Neural progenitor cell (in vitro differentiated cells): ENCODE results near the gene LIMK1. TPM values are rescaled to one million over a fixed set of nuclear protein-coding genes. Genes with fewer than 3 reads are reported as not detected.
A peak's percentile ranks its signal among the peaks of the same experiment; 100 is the strongest.

ENCODE experiments used
- DNase-seq: peaks from one replicate; pipeline ENCODE4 v3.0.0-alpha.2; 2016; ENCODE audit warnings: low spot score
- H2AFZ ChIP-seq: fragments of 200-600 bp; sonication (generic); replicated peaks from 2 replicates; pipeline ENCODE4 v1.6.1; 2016; ENCODE audit warnings: antibody characterized with exemption
- H3F3A ChIP-seq: fragments of 200-600 bp; sonication (generic); 2 replicates; pipeline ENCODE4 v1.6.1; 2016; ENCODE audit warnings: antibody characterized with exemption, low read depth
- H3K27ac ChIP-seq: fragments of 200-600 bp; sonication (generic); 2 replicates; pipeline ENCODE4 v1.5.1; 2016; ENCODE audit warnings: mild to moderate bottlenecking
- H3K27me3 ChIP-seq: fragments of 200-600 bp; sonication (generic); 2 replicates; pipeline ENCODE4 v1.6.1; 2016; ENCODE audit warnings: mild to moderate bottlenecking, moderate library complexity
- H3K36me3 ChIP-seq: fragments of 200-600 bp; sonication (generic); 2 replicates; pipeline ENCODE4 v1.5.1; 2016
- H3K4me1 ChIP-seq: fragments of 200-600 bp; sonication (generic); 2 replicates; pipeline ENCODE4 v1.6.1; 2016; ENCODE audit warnings: mixed run types
- H3K4me2 ChIP-seq: fragments of 200-600 bp; sonication (generic); 2 replicates; pipeline ENCODE4 v1.6.1; 2016
- H3K4me3 ChIP-seq: fragments of 200-600 bp; sonication (generic); 2 replicates; pipeline ENCODE4 v1.5.1; 2016
- H3K79me2 ChIP-seq: fragments of 200-600 bp; sonication (generic); 2 replicates; pipeline ENCODE4 v1.6.1; 2016; ENCODE audit warnings: low read depth
- H3K9ac ChIP-seq: fragments of 200-600 bp; sonication (generic); 2 replicates; pipeline ENCODE4 v1.6.1; 2016
- H3K9me3 ChIP-seq: fragments of 200-600 bp; sonication (generic); 2 replicates; pipeline ENCODE4 v1.5.1; 2016; ENCODE audit warnings: low read depth
- H4K20me1 ChIP-seq: fragments of 200-600 bp; sonication (generic); 2 replicates; pipeline ENCODE4 v1.6.1; 2016; ENCODE audit warnings: low read depth
- H3K27ac Mint-ChIP-seq: 3 replicates; pipeline ENCODE4 v1.8.0; 2021; ENCODE audit warnings: mixed read lengths
- H3K27me3 Mint-ChIP-seq: 2 replicates; pipeline ENCODE4 v1.8.0; 2022; ENCODE audit warnings: low read depth, mild to moderate bottlenecking, inconsistent platforms, moderate library complexity, mixed read lengths; ENCODE audit not compliant: insufficient read depth
- H3K36me3 Mint-ChIP-seq: 3 replicates; pipeline ENCODE4 v1.8.0; 2021; ENCODE audit warnings: mixed read lengths
- H3K4me1 Mint-ChIP-seq: 3 replicates; pipeline ENCODE4 v1.8.0; 2021; ENCODE audit warnings: mixed read lengths
- H3K4me3 Mint-ChIP-seq: 3 replicates; pipeline ENCODE4 v1.8.0; 2021; ENCODE audit warnings: mild to moderate bottlenecking, moderate library complexity, mixed read lengths
- H3K9me3 Mint-ChIP-seq: 3 replicates; pipeline ENCODE4 v1.8.0; 2020; ENCODE audit warnings: mixed read lengths
- EZH2 ChIP-seq: fragments of 200-600 bp; sonication (generic); IDR thresholded peaks from 2 replicates; pipeline ENCODE4 v1.6.1; 2017; ENCODE audit warnings: antibody characterized with exemption, mild to moderate bottlenecking, moderate library complexity
- EZH2phosphoT487 ChIP-seq: fragments of 200-600 bp; sonication (generic); IDR thresholded peaks from 2 replicates; pipeline ENCODE4 v1.6.1; 2017; ENCODE audit warnings: antibody characterized with exemption
- total RNA-seq: library from RNA; depleted of rRNA; stranded (reverse); fragments of >200 nt; gene quantifications from 2 replicates; pipeline ENCODE4 v1.2.3, GENCODE V29; 2015; ENCODE audit warnings: low replicate concordance
- TF ChIP-seq, protein P1 (sequence below): fragments of 200-600 bp; sonication (generic); IDR thresholded peaks from 2 replicates; pipeline ENCODE4 v1.5.1; 2017; ENCODE audit warnings: antibody characterized with exemption, mild to moderate bottlenecking

LIMK1 gene
- total RNA-seq, 1 donor from 2014 or later, result 29.9 TPM

DNA sequence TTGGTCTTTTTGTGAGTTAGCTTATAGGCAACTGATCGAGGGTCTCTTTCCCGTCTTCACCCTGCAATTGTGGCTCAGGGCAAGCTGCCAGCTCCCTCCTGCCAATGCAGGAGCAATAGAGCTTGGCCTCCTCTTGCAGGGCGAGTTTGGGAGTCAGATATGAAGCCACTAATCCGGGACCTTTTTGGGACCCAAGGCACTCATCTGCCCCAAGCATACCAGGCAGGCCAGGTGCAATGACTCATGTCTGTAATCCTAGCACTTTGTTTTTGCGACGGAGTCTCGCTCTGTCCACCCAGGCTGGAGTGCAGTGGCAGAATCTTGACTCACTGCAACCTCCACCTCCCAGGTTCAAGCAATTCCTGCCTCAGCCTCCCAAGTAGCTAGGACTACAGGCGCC lies 21.1 kb downstream of the LIMK1 start:
- TF ChIP-seq EZH2, result no peak
- TF ChIP-seq, protein P1, sequence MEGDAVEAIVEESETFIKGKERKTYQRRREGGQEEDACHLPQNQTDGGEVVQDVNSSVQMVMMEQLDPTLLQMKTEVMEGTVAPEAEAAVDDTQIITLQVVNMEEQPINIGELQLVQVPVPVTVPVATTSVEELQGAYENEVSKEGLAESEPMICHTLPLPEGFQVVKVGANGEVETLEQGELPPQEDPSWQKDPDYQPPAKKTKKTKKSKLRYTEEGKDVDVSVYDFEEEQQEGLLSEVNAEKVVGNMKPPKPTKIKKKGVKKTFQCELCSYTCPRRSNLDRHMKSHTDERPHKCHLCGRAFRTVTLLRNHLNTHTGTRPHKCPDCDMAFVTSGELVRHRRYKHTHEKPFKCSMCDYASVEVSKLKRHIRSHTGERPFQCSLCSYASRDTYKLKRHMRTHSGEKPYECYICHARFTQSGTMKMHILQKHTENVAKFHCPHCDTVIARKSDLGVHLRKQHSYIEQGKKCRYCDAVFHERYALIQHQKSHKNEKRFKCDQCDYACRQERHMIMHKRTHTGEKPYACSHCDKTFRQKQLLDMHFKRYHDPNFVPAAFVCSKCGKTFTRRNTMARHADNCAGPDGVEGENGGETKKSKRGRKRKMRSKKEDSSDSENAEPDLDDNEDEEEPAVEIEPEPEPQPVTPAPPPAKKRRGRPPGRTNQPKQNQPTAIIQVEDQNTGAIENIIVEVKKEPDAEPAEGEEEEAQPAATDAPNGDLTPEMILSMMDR, result no peak
- no peak for TF ChIP-seq EZH2phosphoT487
- DNase-seq, result no peak
- H3K4me3 Mint-ChIP-seq, result no peak overlapping the region
- H3K27me3 Mint-ChIP-seq, result peaks cover 4% of the 10 kb centered on the region
- H3K79me2 ChIP-seq, result no peaks in the 10 kb centered on the region
- H3K9ac ChIP-seq, result no peak overlapping the region
- no peak overlapping the region for H2AFZ ChIP-seq
- H3K27ac ChIP-seq, result no peak overlapping the region
- no peaks in the 10 kb centered on the region for H3K9me3 ChIP-seq
- H3K27ac Mint-ChIP-seq, result no peak overlapping the region
- H3K9me3 Mint-ChIP-seq, result no peaks in the 10 kb centered on the region
- no peaks in the 10 kb centered on the region for H3K27me3 ChIP-seq
- H3F3A ChIP-seq, result no peaks in the 10 kb centered on the region
- H3K36me3 Mint-ChIP-seq, result peaks cover 15% of the 10 kb centered on the region
- H3K4me2 ChIP-seq, result no peak overlapping the region
- H3K4me1 ChIP-seq, result no peaks in the 10 kb centered on the region
- H3K4me3 ChIP-seq, result no peak overlapping the region
- no peaks in the 10 kb centered on the region for H3K36me3 ChIP-seq
- no peaks in the 10 kb centered on the region for H4K20me1 ChIP-seq
- no peaks in the 10 kb centered on the region for H3K4me1 Mint-ChIP-seq

DNA sequence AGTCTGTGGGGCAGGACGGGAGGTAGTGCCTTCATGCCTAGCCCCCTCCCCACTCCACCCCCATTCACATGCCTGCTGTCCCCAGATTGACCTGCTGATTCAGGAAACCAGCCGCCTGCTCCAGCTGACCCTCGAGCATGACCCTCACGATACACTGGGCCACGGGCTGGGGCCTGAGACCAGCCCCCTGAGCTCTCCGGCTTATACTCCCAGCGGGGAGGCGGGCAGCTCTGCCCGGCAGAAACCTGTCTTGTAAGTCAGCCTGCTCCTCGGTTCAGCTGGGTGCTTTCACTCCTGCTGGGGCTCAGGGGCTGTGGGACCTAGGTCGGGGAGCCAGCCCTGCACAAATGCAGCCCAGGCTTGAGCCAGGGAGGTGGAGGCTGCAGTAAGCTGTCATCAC lies 22.4 kb downstream of the LIMK1 start:
- no peak overlapping the region for H3K4me3 Mint-ChIP-seq
- Histone ChIP-seq H3K4me2 (no peak overlapping the region), H3K27me3 (no peaks in the 10 kb centered on the region), H4K20me1 (no peaks in the 10 kb centered on the region), H3K36me3 (no peaks in the 10 kb centered on the region), H3K9me3 (no peaks in the 10 kb centered on the region), H3K27ac (no peak overlapping the region), H3K4me1 (no peaks in the 10 kb centered on the region), H3K79me2 (no peaks in the 10 kb centered on the region), H3F3A (no peaks in the 10 kb centered on the region), H2AFZ (no peak overlapping the region), H3K4me3 (no peak overlapping the region), H3K9ac (no peak overlapping the region)
- DNase-seq, result no peak
- peaks cover 17% of the 10 kb centered on the region for H3K36me3 Mint-ChIP-seq
- peaks cover 2% of the 10 kb centered on the region for H3K27me3 Mint-ChIP-seq
- no peak overlapping the region for H3K27ac Mint-ChIP-seq
- no peak for TF ChIP-seq EZH2
- TF ChIP-seq, protein P1, result no peak
- TF ChIP-seq EZH2phosphoT487, result no peak
- no peaks in the 10 kb centered on the region for H3K9me3 Mint-ChIP-seq
- no peaks in the 10 kb centered on the region for H3K4me1 Mint-ChIP-seq

DNA sequence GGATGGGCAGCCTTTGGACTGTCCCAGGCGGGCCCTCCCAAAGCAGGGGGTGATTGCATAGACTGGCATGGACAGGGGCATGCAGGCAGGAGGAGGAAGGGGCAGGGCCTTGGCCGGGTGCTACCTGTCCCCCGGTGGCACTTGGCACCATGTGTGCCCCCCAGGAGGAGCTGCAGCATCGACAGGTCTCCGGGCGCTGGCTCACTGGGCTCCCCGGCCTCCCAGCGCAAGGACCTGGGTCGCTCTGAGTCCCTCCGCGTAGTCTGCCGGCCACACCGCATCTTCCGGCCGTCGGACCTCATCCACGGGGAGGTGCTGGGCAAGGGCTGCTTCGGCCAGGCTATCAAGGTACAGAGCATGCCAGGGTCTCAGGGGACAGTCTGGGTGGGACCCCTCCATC lies 23.2 kb downstream of the LIMK1 start:
- Mint-ChIP-seq H3K36me3 (peaks cover 20% of the 10 kb centered on the region), H3K4me1 (no peaks in the 10 kb centered on the region), H3K4me3 (no peak overlapping the region), H3K9me3 (no peaks in the 10 kb centered on the region), H3K27me3 (peaks cover 2% of the 10 kb centered on the region), H3K27ac (peak overlapping the region; percentile 63)
- Histone ChIP-seq H3K4me3 (no peak overlapping the region), H3K79me2 (no peaks in the 10 kb centered on the region), H3K9ac (no peak overlapping the region), H3K27me3 (no peaks in the 10 kb centered on the region), H3K4me2 (no peak overlapping the region), H3K4me1 (no peaks in the 10 kb centered on the region), H4K20me1 (no peaks in the 10 kb centered on the region), H3F3A (no peaks in the 10 kb centered on the region), H3K36me3 (no peaks in the 10 kb centered on the region), H3K27ac (no peak overlapping the region), H3K9me3 (no peaks in the 10 kb centered on the region), H2AFZ (no peak overlapping the region)
- TF ChIP-seq, protein P1, result no peak
- TF ChIP-seq EZH2phosphoT487 (no peak), EZH2 (no peak)
- no peak for DNase-seq

DNA sequence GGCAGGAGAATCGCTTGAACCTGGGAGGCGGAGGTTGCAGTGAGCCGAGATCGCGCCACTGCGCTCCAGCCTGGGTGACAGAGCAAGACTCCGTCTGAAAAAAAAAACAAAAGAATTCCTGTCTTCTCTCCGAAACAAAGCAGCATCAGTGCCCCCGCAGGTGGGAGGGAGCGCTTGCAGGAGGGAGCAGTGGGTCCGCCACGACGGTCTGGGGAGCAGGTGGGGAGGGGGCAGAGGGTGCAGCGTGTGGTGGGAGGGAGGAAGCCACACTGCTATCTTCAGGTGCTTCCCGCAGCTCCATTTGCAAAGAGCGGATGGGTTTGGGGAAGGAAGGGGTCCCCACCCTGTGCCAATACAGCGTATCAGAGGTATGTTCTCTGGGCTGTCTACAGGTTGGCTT lies 31.7 kb downstream of the LIMK1 start:
- H3K9ac ChIP-seq, result no peak overlapping the region
- Mint-ChIP-seq H3K4me3 (no peak overlapping the region), H3K27ac (no peak overlapping the region), H3K36me3 (peaks cover 11% of the 10 kb centered on the region), H3K27me3 (peaks cover 3% of the 10 kb centered on the region), H3K4me1 (no peaks in the 10 kb centered on the region), H3K9me3 (peaks cover 4% of the 10 kb centered on the region)
- no peaks in the 10 kb centered on the region for H3K79me2 ChIP-seq
- no peak overlapping the region for H2AFZ ChIP-seq
- no peaks in the 10 kb centered on the region for H3K27me3 ChIP-seq
- H3F3A ChIP-seq, result no peaks in the 10 kb centered on the region
- TF ChIP-seq, protein P1, result peak; percentile 7
- TF ChIP-seq EZH2, result no peak
- TF ChIP-seq EZH2phosphoT487, result no peak
- no peaks in the 10 kb centered on the region for H3K9me3 ChIP-seq
- H3K4me1 ChIP-seq, result no peaks in the 10 kb centered on the region
- no peaks in the 10 kb centered on the region for H4K20me1 ChIP-seq
- H3K27ac ChIP-seq, result no peak overlapping the region
- H3K36me3 ChIP-seq, result no peaks in the 10 kb centered on the region
- no peak overlapping the region for H3K4me3 ChIP-seq
- H3K4me2 ChIP-seq, result no peak overlapping the region
- peak; percentile 62 for DNase-seq
